H9 (cell line): Measurements from ENCODE around the gene TP53BP2. TPM values are rescaled to one million over a fixed set of nuclear protein-coding genes. Genes with fewer than 3 reads are reported as not detected.

Source experiments
- DNase-seq: peaks from one replicate; pipeline ENCODE4 v3.0.0-alpha.2; 2017
- H2AFZ ChIP-seq: one replicate; pipeline ENCODE4 v1.6.1; 2013; ENCODE audit warnings: mild to moderate bottlenecking, low read length, control low read depth, moderate library complexity
- H2AK5ac ChIP-seq: 2 replicates; pipeline ENCODE4 v1.6.1; 2013; ENCODE audit warnings: low read length, control low read depth, mixed read lengths; ENCODE audit not compliant: insufficient read length
- H2BK120ac ChIP-seq: one replicate; pipeline ENCODE4 v1.6.1; 2013; ENCODE audit warnings: low read depth, mild to moderate bottlenecking, low read length, control low read depth, inconsistent platforms; ENCODE audit not compliant: poor library complexity, severe bottlenecking
- H2BK12ac ChIP-seq: 2 replicates; pipeline ENCODE4 v1.6.1; 2013; ENCODE audit warnings: low read length, control low read depth, mixed read lengths, low read depth; ENCODE audit not compliant: insufficient read length
- H2BK15ac ChIP-seq: 2 replicates; pipeline ENCODE4 v1.6.1; 2013; ENCODE audit warnings: low read depth, low read length, control low read depth
- H2BK20ac ChIP-seq: one replicate; pipeline ENCODE4 v1.6.1; 2013; ENCODE audit warnings: low read depth, mild to moderate bottlenecking, low read length, control low read depth, inconsistent platforms; ENCODE audit not compliant: poor library complexity, severe bottlenecking
- H2BK5ac ChIP-seq: 2 replicates; pipeline ENCODE4 v1.6.1; 2013; ENCODE audit warnings: low read length, control low read depth, mixed read lengths; ENCODE audit not compliant: insufficient read length
- H3K14ac ChIP-seq: 2 replicates; pipeline ENCODE4 v1.6.1; 2013; ENCODE audit warnings: low read length, control low read depth; ENCODE audit not compliant: insufficient read depth
- H3K18ac ChIP-seq: 2 replicates; pipeline ENCODE4 v1.6.1; 2013; ENCODE audit warnings: low read depth, mild to moderate bottlenecking, mixed read lengths, low read length, control low read depth; ENCODE audit not compliant: insufficient read length
- H3K23ac ChIP-seq: 2 replicates; pipeline ENCODE4 v1.6.1; 2013; ENCODE audit warnings: low read length, control low read depth, mixed read lengths, low read depth; ENCODE audit not compliant: insufficient read length
- H3K23me2 ChIP-seq: 2 replicates; pipeline ENCODE4 v1.6.1; 2013; ENCODE audit warnings: low read depth, mild to moderate bottlenecking, mixed read lengths, low read length, control low read depth; ENCODE audit not compliant: insufficient read length, poor library complexity, severe bottlenecking
- H3K27ac ChIP-seq: 2 replicates; pipeline ENCODE4 v1.5.1; 2013; ENCODE audit warnings: low read length, control low read depth, mixed read lengths, low read depth; ENCODE audit not compliant: insufficient read length
- H3K27me3 ChIP-seq: 2 replicates; pipeline ENCODE4 v1.6.1; 2013; ENCODE audit warnings: low read length, control low read depth, inconsistent platforms; ENCODE audit not compliant: insufficient read depth
- H3K4ac ChIP-seq: 2 replicates; pipeline ENCODE4 v1.6.1; 2013; ENCODE audit warnings: low read depth, mild to moderate bottlenecking, control low read depth, inconsistent platforms, low read length, moderate library complexity
- H3K4me1 ChIP-seq: 2 replicates; pipeline ENCODE4 v1.6.1; 2013; ENCODE audit warnings: low read length, control low read depth, inconsistent platforms; ENCODE audit not compliant: insufficient read depth
- H3K4me2 ChIP-seq: 2 replicates; pipeline ENCODE4 v1.6.1; 2013; ENCODE audit warnings: low read length, control low read depth, mixed read lengths; ENCODE audit not compliant: insufficient read length, insufficient read depth
- H3K56ac ChIP-seq: 2 replicates; pipeline ENCODE4 v1.6.1; 2013; ENCODE audit warnings: low read depth, mild to moderate bottlenecking, mixed read lengths, low read length, control low read depth; ENCODE audit not compliant: insufficient read length
- H3K79me1 ChIP-seq: 2 replicates; pipeline ENCODE4 v1.6.1; 2013; ENCODE audit warnings: low read depth, mild to moderate bottlenecking, moderate library complexity, low read length, control low read depth, inconsistent platforms; ENCODE audit not compliant: insufficient read depth, poor library complexity, severe bottlenecking
- H3K79me2 ChIP-seq: 2 replicates; pipeline ENCODE4 v1.6.1; 2013; ENCODE audit warnings: low read length, control low read depth, inconsistent platforms; ENCODE audit not compliant: insufficient read depth
- H3K9ac ChIP-seq: 2 replicates; pipeline ENCODE4 v1.6.1; 2013; ENCODE audit warnings: low read length, control low read depth, mixed read lengths; ENCODE audit not compliant: insufficient read length; ENCODE audit errors: extremely low read depth
- H3K9me3 ChIP-seq: one replicate; pipeline ENCODE4 v1.6.1; 2013; ENCODE audit warnings: low read depth, low read length, inconsistent platforms; ENCODE audit not compliant: control insufficient read depth
- H3T11ph ChIP-seq: one replicate; pipeline ENCODE4 v1.6.1; 2013; ENCODE audit warnings: mild to moderate bottlenecking, low read length, control low read depth, inconsistent platforms
- H4K20me1 ChIP-seq: one replicate; pipeline ENCODE4 v1.6.1; 2013; ENCODE audit not compliant: control insufficient read depth, insufficient read length, insufficient read depth
- H4K5ac ChIP-seq: 2 replicates; pipeline ENCODE4 v1.6.1; 2013; ENCODE audit warnings: low read depth, mild to moderate bottlenecking, mixed read lengths, low read length, control low read depth; ENCODE audit not compliant: insufficient read length
- H4K8ac ChIP-seq: replicated peaks from 2 replicates; pipeline ENCODE4 v1.6.1; 2013; ENCODE audit warnings: low read length, control low read depth, mixed read lengths, low read depth; ENCODE audit not compliant: insufficient read length
- H4K91ac ChIP-seq: 2 replicates; pipeline ENCODE4 v1.6.1; 2013; ENCODE audit warnings: low read depth, mild to moderate bottlenecking, moderate library complexity, mixed read lengths, low read length, control low read depth; ENCODE audit not compliant: insufficient read length
- H3K27ac Mint-ChIP-seq, 3 experiments: 2 replicates in 2 of 3; 3 replicates in 1 of 3; pipeline ENCODE4 v1.8.0; 2020 to 2021; ENCODE audit warnings: mixed read lengths in 3 of 3, mild to moderate bottlenecking in 1 of 3, moderate library complexity in 1 of 3
- H3K27me3 Mint-ChIP-seq: 2 replicates; pipeline ENCODE4 v1.8.0; 2021; ENCODE audit warnings: low read depth, mild to moderate bottlenecking, moderate library complexity, mixed read lengths
- H3K36me3 Mint-ChIP-seq, 3 experiments: 2 replicates in 2 of 3; 3 replicates in 1 of 3; pipeline ENCODE4 v1.8.0; 2020 to 2021; ENCODE audit warnings: low read depth in 3 of 3, mixed read lengths in 3 of 3; ENCODE audit not compliant: insufficient read depth in 1 of 3
- H3K4me1 Mint-ChIP-seq, 2 experiments: 2 replicates each; pipeline ENCODE4 v1.8.0; 2020; ENCODE audit warnings: mixed read lengths in 2 of 2
- H3K4me3 Mint-ChIP-seq, 2 experiments: 2 replicates in 1 of 2; 3 replicates in 1 of 2; pipeline ENCODE4 v1.8.0; 2020 to 2021; ENCODE audit warnings: mild to moderate bottlenecking in 2 of 2, mixed read lengths in 2 of 2, moderate library complexity in 1 of 2
- H3K9me3 Mint-ChIP-seq, 2 experiments: 2 replicates in 1 of 2; 3 replicates in 1 of 2; pipeline ENCODE4 v1.8.0; 2020; ENCODE audit warnings: mild to moderate bottlenecking in 2 of 2, mixed read lengths in 2 of 2, moderate library complexity in 1 of 2
- CTCF ChIP-seq: fragments of 200-600 bp; sonication (generic); conservative IDR thresholded peaks from 3 replicates; pipeline ENCODE4 v1.8.0; 2021; ENCODE audit warnings: antibody characterized with exemption, mild to moderate bottlenecking
- total RNA-seq: library from RNA; stranded (reverse); gene quantifications from 2 replicates; pipeline ENCODE4 v1.2.1, GENCODE V29; 2021

Gene TP53BP2
- total RNA-seq, 1 experiment from 2014 or later: 49.7 TPM

- no peak overlapping the region for H2AFZ ChIP-seq
- no peak overlapping the region for H3K23ac ChIP-seq
- no peak overlapping the region for H2AK5ac ChIP-seq
- no peak overlapping the region for H4K5ac ChIP-seq
- no peak overlapping the region for H3K9ac ChIP-seq
- H4K20me1 ChIP-seq: no peaks in the 10 kb centered on the region
- H2BK120ac ChIP-seq: no peak overlapping the region
- peaks cover 2% of the 10 kb centered on the region; the same call in 1 of the 2 replicates for H3K79me2 ChIP-seq
- H3K79me1 ChIP-seq: no peaks in the 10 kb centered on the region
- Mint-ChIP-seq H3K4me3 (no peak overlapping the region), H3K27me3 (no peaks in the 10 kb centered on the region), H3K9me3 (no peaks in the 10 kb centered on the region), H3K4me1 (no peaks in the 10 kb centered on the region), H3K27ac (peak overlapping the region in 2 of 3 experiments; percentile 1 to 18; a peak in 3 of 7 replicates), H3K36me3 (peaks cover 41 to 51% (median 48%) of the 10 kb centered on the region in 3 experiments)
- no peaks in the 10 kb centered on the region for H3K9me3 ChIP-seq
- H3K27me3 ChIP-seq: no peaks in the 10 kb centered on the region
- no peak overlapping the region for H3K18ac ChIP-seq
- no peaks in the 10 kb centered on the region for H3K4me1 ChIP-seq
- no peak overlapping the region for H2BK5ac ChIP-seq
- no peak overlapping the region for H3K56ac ChIP-seq
- no peak overlapping the region for H2BK15ac ChIP-seq
- no peak overlapping the region for H2BK20ac ChIP-seq
- H3K4ac ChIP-seq: no peak overlapping the region
- no peak overlapping the region for H3K27ac ChIP-seq
- no peak for TF ChIP-seq CTCF
- H4K91ac ChIP-seq: no peak overlapping the region
- H3T11ph ChIP-seq: no peak overlapping the region
- DNase-seq: no peak
- no peak overlapping the region for H2BK12ac ChIP-seq
- no peaks in the 10 kb centered on the region for H3K23me2 ChIP-seq
- H3K4me2 ChIP-seq: no peak overlapping the region
- no peak overlapping the region for H4K8ac ChIP-seq
- H3K14ac ChIP-seq: no peak overlapping the region
Observed at GRCh38 chr1:223813645-223814044, 32.1 kb downstream of the TP53BP2 start.
